Loucy (cell line): ENCODE measurements around the gene NCBP1.

ENCODE experiments used
- CTCF ChIP-seq: fragments of 200-600 bp; sonication (generic); conservative IDR thresholded peaks from 2 replicates; pipeline ENCODE4 v1.5.1; 2014; ENCODE audit warnings: mild to moderate bottlenecking, antibody characterized with exemption, low read length
- EZH2phosphoT487 ChIP-seq: fragments of 200-600 bp; IDR thresholded peaks from 2 replicates; pipeline ENCODE4 v1.6.1; 2018; ENCODE audit warnings: antibody characterized with exemption, mild to moderate bottlenecking, moderate library complexity, borderline replicate concordance

GRCh38 chr9:97714435-97714834 is 80.8 kb downstream of the NCBP1 start:
- TF ChIP-seq CTCF = no peak
- TF ChIP-seq EZH2phosphoT487 = no peak
